H1 (cell line): Measurements from ENCODE around the gene AGO3. TPM values are rescaled to one million over a fixed set of nuclear protein-coding genes. Genes with fewer than 3 reads are reported as not detected.

Experiments used
- CTCF ChIA-PET: fragments of 300-600 bp; sonication (Branson Sonifier 250); formaldehyde crosslinking; loops from one replicate; lab custom pipeline; 2021; ENCODE audit not compliant: partially characterized antibody; lab: Charles Lee
- POLR2A ChIA-PET: fragments of 300-600 bp; sonication (Branson Sonifier 250); formaldehyde crosslinking; loops from one replicate; lab custom pipeline; 2021; ENCODE audit warnings: inconsistent platforms; ENCODE audit not compliant: partially characterized antibody; lab: Charles Lee
- DNase-seq, 2 experiments: peaks; one replicate each; pipeline versions ENCODE4 v3.0.0 to v3.0.0-alpha.2; 2010 to 2022; ENCODE audit warnings: low spot score in 2 of 2, low read depth in 1 of 2, mixed read lengths in 1 of 2
- FAIRE-seq: peaks from 2 replicates; lab custom pipeline; 2011; peaks lifted over from hg19 to GRCh38; lab: Jason Lieb, UNC
- H2AFZ ChIP-seq: 2 replicates; pipeline ENCODE4 v1.8.1; 2012; ENCODE audit warnings: low read length, inconsistent platforms
- H2AK5ac ChIP-seq: 2 replicates; pipeline ENCODE4 v1.6.1; 2013; ENCODE audit warnings: low read depth, low read length
- H2BK120ac ChIP-seq: replicated peaks from 2 replicates; pipeline ENCODE3; 2013; ENCODE audit warnings: low read depth, low read length, inconsistent platforms
- H2BK12ac ChIP-seq: 2 replicates; pipeline ENCODE4 v1.6.1; 2013; ENCODE audit warnings: low read depth, low read length
- H2BK15ac ChIP-seq: 2 replicates; pipeline ENCODE4 v1.6.1; 2013; ENCODE audit warnings: low read length
- H2BK20ac ChIP-seq: 2 replicates; pipeline ENCODE4 v1.6.1; 2013; ENCODE audit warnings: low read length
- H2BK5ac ChIP-seq: 2 replicates; pipeline ENCODE4 v1.6.1; 2013; ENCODE audit warnings: low read depth, low read length
- H3K14ac ChIP-seq: 2 replicates; pipeline ENCODE4 v1.6.1; 2013; ENCODE audit warnings: inconsistent platforms; ENCODE audit not compliant: insufficient read length
- H3K18ac ChIP-seq: 2 replicates; pipeline ENCODE4 v1.6.1; 2013; ENCODE audit warnings: low read length; ENCODE audit errors: extremely low read depth
- H3K23ac ChIP-seq: 2 replicates; pipeline ENCODE4 v1.6.1; 2013; ENCODE audit warnings: inconsistent platforms; ENCODE audit not compliant: insufficient read length
- H3K23me2 ChIP-seq: 2 replicates; pipeline ENCODE4 v1.6.1; 2013; ENCODE audit warnings: low read depth, low read length
- H3K27ac ChIP-seq: 2 replicates; pipeline ENCODE4 v1.6.1; 2011; ENCODE audit warnings: low read depth, low read length, inconsistent platforms
- H3K27me3 ChIP-seq, 4 experiments: replicated peaks in 1 of 4; 1 replicate in 1 of 4; 2 replicates in 3 of 4; pipeline versions ENCODE4 v1.6.1 to v1.8.1; 2011 to 2013; ENCODE audit warnings: low read length in 3 of 4, mild to moderate bottlenecking in 3 of 4, inconsistent platforms in 2 of 4, mixed read lengths in 2 of 4, moderate library complexity in 1 of 4; ENCODE audit not compliant: control insufficient read depth in 3 of 4, insufficient read depth in 3 of 4; ENCODE audit errors: extremely low read depth in 1 of 4
- H3K36me3 ChIP-seq, 4 experiments: 2 replicates each; pipeline versions ENCODE4 v1.6.1 to v1.8.1; 2011 to 2013; ENCODE audit warnings: mild to moderate bottlenecking in 4 of 4, low read length in 3 of 4, moderate library complexity in 2 of 4, control low read depth in 1 of 4, inconsistent platforms in 1 of 4; ENCODE audit not compliant: insufficient read depth in 4 of 4, control insufficient read depth in 2 of 4
- H3K4ac ChIP-seq: replicated peaks from 2 replicates; pipeline ENCODE3; 2013; ENCODE audit warnings: low read length, low read depth, mixed read lengths, inconsistent platforms; ENCODE audit not compliant: insufficient read length
- H3K4me1 ChIP-seq, 4 experiments: replicated peaks in 1 of 4; 1 replicate in 1 of 4; 2 replicates in 3 of 4; pipeline versions ENCODE4 v1.6.1 to v1.8.1; 2011 to 2013; ENCODE audit warnings: low read length in 3 of 4, inconsistent platforms in 2 of 4, mixed read lengths in 1 of 4; ENCODE audit not compliant: insufficient read depth in 4 of 4, control insufficient read depth in 3 of 4
- H3K4me2 ChIP-seq, 2 experiments: 2 replicates each; pipeline versions ENCODE4 v1.6.1 to v1.8.1; 2011 to 2013; ENCODE audit warnings: low read depth in 2 of 2, low read length in 2 of 2, control low read depth in 1 of 2, inconsistent platforms in 1 of 2, mild to moderate bottlenecking in 1 of 2; ENCODE audit not compliant: insufficient read depth in 1 of 2
- H3K4me3 ChIP-seq, 4 experiments: fragments of 200-600, 300-600 bp in 1 of 4; sonication (generic), shearing (Covaris generic), sonication (Bioruptor Twin) in 1 of 4; 2 replicates each; pipeline versions ENCODE4 v1.5.1 to v1.8.1; 2011 to 2016; ENCODE audit warnings: low read length in 4 of 4, low read depth in 3 of 4, control low read depth in 2 of 4, inconsistent platforms in 2 of 4, mild to moderate bottlenecking in 2 of 4, mixed read lengths in 1 of 4, moderate library complexity in 1 of 4; ENCODE audit not compliant: insufficient read depth in 2 of 4; ENCODE audit errors: extremely low read depth in 1 of 4
- H3K56ac ChIP-seq: replicated peaks from 2 replicates; pipeline ENCODE3; 2013; ENCODE audit warnings: low read depth, mild to moderate bottlenecking, mixed read lengths, low read length, inconsistent platforms; ENCODE audit not compliant: insufficient read length
- H3K79me1 ChIP-seq: 2 replicates; pipeline ENCODE4 v1.6.1; 2013; ENCODE audit warnings: low read depth, low read length, control low read depth
- H3K79me2 ChIP-seq, 2 experiments: 2 replicates each; pipeline versions ENCODE4 v1.6.1 to v1.8.1; 2012 to 2013; ENCODE audit warnings: low read length in 2 of 2, mild to moderate bottlenecking in 2 of 2, inconsistent platforms in 1 of 2; ENCODE audit not compliant: insufficient read depth in 2 of 2, control insufficient read depth in 1 of 2
- H3K9ac ChIP-seq, 4 experiments: replicated peaks in 1 of 4; 1 replicate in 1 of 4; 2 replicates in 3 of 4; pipeline versions ENCODE4 v1.6.1 to v1.8.1; 2011 to 2013; ENCODE audit warnings: low read depth in 3 of 4, low read length in 3 of 4, control low read depth in 2 of 4, mild to moderate bottlenecking in 2 of 4, moderate library complexity in 2 of 4, inconsistent platforms in 1 of 4; ENCODE audit errors: extremely low read depth in 1 of 4
- H3K9me3 ChIP-seq, 2 experiments: 2 replicates each; pipeline versions ENCODE4 v1.6.1 to v1.8.1; 2012 to 2013; ENCODE audit warnings: mild to moderate bottlenecking in 2 of 2, moderate library complexity in 2 of 2, control low read depth in 1 of 2, inconsistent platforms in 1 of 2, low read depth in 1 of 2, low read length in 1 of 2, mixed read lengths in 1 of 2; ENCODE audit not compliant: insufficient read depth in 2 of 2
- H4K20me1 ChIP-seq, 2 experiments: replicated peaks in 1 of 2; 2 replicates each; pipeline versions ENCODE3 to v1.8.1; 2011 to 2013; ENCODE audit warnings: inconsistent platforms in 2 of 2, low read length in 2 of 2, mild to moderate bottlenecking in 1 of 2; ENCODE audit not compliant: insufficient read depth in 2 of 2, control insufficient read depth in 1 of 2
- H4K5ac ChIP-seq: 2 replicates; pipeline ENCODE4 v1.6.1; 2013; ENCODE audit warnings: low read length, low read depth, mixed read lengths, inconsistent platforms; ENCODE audit not compliant: insufficient read length
- H4K8ac ChIP-seq: 2 replicates; pipeline ENCODE4 v1.8.0; 2013; ENCODE audit warnings: mild to moderate bottlenecking, moderate library complexity, low read length, inconsistent platforms; ENCODE audit not compliant: insufficient read depth; ENCODE audit errors: extremely low read depth
- H4K91ac ChIP-seq: replicated peaks from 2 replicates; pipeline ENCODE3; 2013; ENCODE audit warnings: low read length, mixed read lengths, inconsistent platforms; ENCODE audit not compliant: insufficient read length
- KDM4A ChIP-seq: IDR thresholded peaks from one replicate; pipeline ENCODE4 v1.7.1; 2012; ENCODE audit warnings: low read depth, mild to moderate bottlenecking, moderate library complexity, low read length, inconsistent platforms; ENCODE audit not compliant: severe bottlenecking
- KDM5A ChIP-seq: fragments of 200-600 bp; IDR thresholded peaks from 2 replicates; pipeline ENCODE4 v1.7.1; 2012; ENCODE audit warnings: mild to moderate bottlenecking, low read length, inconsistent platforms, mixed read lengths
- POLR2AphosphoS5 ChIP-seq: IDR thresholded peaks from 2 replicates; pipeline ENCODE4 v1.6.1; 2011; ENCODE audit warnings: low read depth, low read length
- RBBP5 ChIP-seq: IDR thresholded peaks from 2 replicates; pipeline ENCODE4 v1.7.1; 2012; ENCODE audit warnings: low read depth, mild to moderate bottlenecking, inconsistent platforms, low read length, moderate library complexity, borderline replicate concordance
- RFX5 ChIP-seq: IDR thresholded peaks from 2 replicates; pipeline ENCODE4 v1.6.1; 2011; ENCODE audit warnings: low read depth, low read length, improper control_type of control experiment, borderline replicate concordance
- TAF7 ChIP-seq: optimal IDR thresholded peaks from 2 replicates; pipeline ENCODE3; 2011; ENCODE audit warnings: low read depth, mild to moderate bottlenecking, inconsistent platforms, low read length, moderate library complexity, borderline replicate concordance
- TBP ChIP-seq: IDR thresholded peaks from 2 replicates; pipeline ENCODE4 v1.6.1; 2011; ENCODE audit warnings: low read depth, low read length, improper control_type of control experiment
- WGBS, 2 experiments: shearing (Covaris generic) in 1 of 2; methylation state at CpG; one replicate each; pipeline versions ENCODE4 v1.1.6 to v1.1.7; 2013 to 2015; ENCODE audit warnings: low lambda C conversion rate in 2 of 2, mixed read lengths in 2 of 2, inconsistent platforms in 1 of 2, low coverage in 1 of 2, missing lambda C conversion rate in 1 of 2; ENCODE audit not compliant: insufficient replicate concordance in 2 of 2, insufficient coverage in 1 of 2, insufficient read length in 1 of 2; ENCODE audit errors: extremely low coverage in 1 of 2, missing lambda C conversion rate in 1 of 2; 5-methylcytosine and 5-hydroxymethylcytosine counted together
- polyA plus RNA-seq, 7 experiments: library from polyadenylated mRNA; depleted of rRNA in 3 of 7; stranded (reverse) in 5 of 7; unstranded in 2 of 7; fragments of >200 nt in 5 of 7; fragments of 200-250 nt in 2 of 7; gene quantifications; 1 replicate in 5 of 7; 2 replicates in 1 of 7; 4 replicates in 1 of 7; pipeline versions ENCODE4 v1.2.1 to v1.2.3, GENCODE V29; 2011 to 2013; ENCODE audit warnings: missing spikeins in 2 of 7, mixed read lengths in 2 of 7
- total RNA-seq: library from RNA; stranded (reverse); fragmentation: NEBNext Ultra II Directional; extraction: Animal tissue kit (Norgen Biotek cat#: 25700); gene quantifications from 2 replicates; pipeline ENCODE4 v1.2.1, GENCODE V29; 2021

The AGO3 gene
- total and polyA plus RNA-seq, 2 of the 8 experiments (the other 6 are each of a cell fraction or from before 2014, with no cell fraction given): 10.7 to 26.4 TPM

DNA sequence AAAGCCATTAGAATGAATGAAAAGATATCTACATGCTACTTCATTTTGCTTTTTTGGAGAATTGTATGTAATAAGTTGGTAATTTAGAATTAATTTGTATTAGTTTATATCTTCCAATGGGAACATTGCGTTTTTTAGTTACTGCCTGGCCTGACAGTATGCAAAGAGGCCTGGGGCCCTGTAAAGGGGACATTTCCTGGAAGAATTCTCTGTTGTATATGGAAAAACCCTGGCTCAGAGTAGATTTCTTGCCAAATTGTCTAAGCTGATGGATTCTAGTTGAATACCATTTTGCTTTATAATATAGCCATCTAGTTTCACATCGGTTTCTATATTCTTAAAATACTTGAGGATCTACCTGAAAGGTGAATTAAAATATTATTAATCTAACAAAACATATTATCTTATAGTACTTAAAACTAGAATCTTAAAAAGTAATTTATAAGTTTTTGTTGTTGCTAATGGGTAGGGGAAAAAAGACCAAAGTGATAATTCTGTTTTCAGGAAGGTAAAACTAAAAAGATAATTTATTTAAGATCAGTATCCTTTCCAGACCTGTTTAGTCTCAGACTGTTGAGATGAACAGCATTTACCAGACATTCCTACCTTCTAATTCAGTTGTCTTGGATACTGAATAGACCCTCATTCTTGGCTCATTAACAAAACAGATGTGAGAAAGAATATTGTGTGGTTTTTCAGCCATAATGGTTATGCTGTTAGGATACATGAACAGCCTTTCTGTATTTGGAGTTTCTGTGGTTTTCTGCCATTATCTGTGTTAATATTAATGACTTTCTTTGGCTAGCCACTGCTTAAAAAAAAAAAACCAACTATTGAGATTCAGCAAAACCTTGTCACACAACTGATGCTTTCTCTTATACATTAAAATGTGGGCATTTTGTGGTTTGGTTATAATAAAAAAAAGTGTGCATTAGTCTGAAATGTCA, 4.8 kb downstream of the AGO3 start:
- Histone ChIP-seq H3K23ac (no peak overlapping the region), H2BK5ac (no peak overlapping the region), H3K4ac (no peak overlapping the region), H2AFZ (no peak overlapping the region), H3K18ac (no peak overlapping the region), H3K56ac (no peak overlapping the region), H2BK12ac (no peak overlapping the region), H3K79me2 (peaks cover 3 to 89% of the 10 kb centered on the region in 2 experiments), H3K27me3 (no peaks in the 10 kb centered on the region), H3K36me3 (no peaks in the 10 kb centered on the region), H4K91ac (no peak overlapping the region), H3K79me1 (peaks cover under 1% of the 10 kb centered on the region; the same call in 1 of the 2 replicates), H3K9ac (no peak overlapping the region), H4K5ac (no peak overlapping the region), H2BK20ac (no peak overlapping the region), H3K4me2 (no peak overlapping the region), H2AK5ac (no peak overlapping the region), H3K14ac (no peak overlapping the region), H3K27ac (no peak overlapping the region), H4K8ac (no peak overlapping the region), H2BK15ac (no peak overlapping the region), H4K20me1 (peaks cover 0 to 1% of the 10 kb centered on the region in 2 experiments), H3K9me3 (no peaks in the 10 kb centered on the region), H3K23me2 (no peaks in the 10 kb centered on the region), H3K4me1 (peaks cover 0 to 4% (median 0%) of the 10 kb centered on the region in 4 experiments; a peak in 2 of 7 replicates), H3K4me3 (peak overlapping the region in 1 of 4 experiments; percentile 25; a peak in 1 of 8 replicates), H2BK120ac (no peak overlapping the region)
- ChIA-PET POLR2A (no interaction called here), CTCF (no interaction called here)
- no peak for TF ChIP-seq RBBP5
- TF ChIP-seq RFX5: no peak
- no peak for TF ChIP-seq KDM4A
- no peak for TF ChIP-seq TAF7
- no peak for TF ChIP-seq TBP
- no peak for TF ChIP-seq POLR2AphosphoS5
- no peak for TF ChIP-seq KDM5A
- DNase-seq (no peak), FAIRE-seq (no peak)
- 69% methylated on average over 2 of the region's 2 CpGs; no CpG with 5 or more reads in 1 of the 2 experiments for WGBS, 2 experiments
